Liver (tissue), 9 donors: Measurements from ENCODE around the gene ZBTB21. TPM values are rescaled to one million over a fixed set of nuclear protein-coding genes. Genes with fewer than 3 reads are reported as not detected.

Source experiments
- DNase-seq: peaks from one replicate; pipeline ENCODE4 v3.0.0-alpha.2; 2017; ENCODE audit warnings: low spot score
- H3K27ac ChIP-seq, 2 donors: one replicate each; pipeline ENCODE4 v1.7.0; 2013; ENCODE audit warnings: inconsistent platforms in 2 of 2, low read length in 2 of 2, control low read depth in 1 of 2, low read depth in 1 of 2, mild to moderate bottlenecking in 1 of 2
- H3K27me3 ChIP-seq, 4 donors: one replicate each; pipeline versions ENCODE4 v1.6.1 to v1.7.0; 2013; ENCODE audit warnings: low read length in 3 of 4, inconsistent platforms in 1 of 4, mild to moderate bottlenecking in 1 of 4, moderate library complexity in 1 of 4; ENCODE audit not compliant: control insufficient read depth in 4 of 4, insufficient read depth in 4 of 4
- H3K36me3 ChIP-seq, 4 donors: one replicate each; pipeline versions ENCODE4 v1.6.1 to v1.7.0; 2013; ENCODE audit warnings: low read length in 3 of 4, mild to moderate bottlenecking in 3 of 4, low read depth in 1 of 4, moderate library complexity in 1 of 4; ENCODE audit not compliant: control insufficient read depth in 4 of 4, insufficient read depth in 3 of 4
- H3K4me1 ChIP-seq, 4 donors: one replicate each; pipeline versions ENCODE4 v1.6.1 to v1.7.0; 2013; ENCODE audit warnings: low read length in 3 of 4, mild to moderate bottlenecking in 3 of 4, moderate library complexity in 1 of 4; ENCODE audit not compliant: control insufficient read depth in 4 of 4, insufficient read depth in 4 of 4
- H3K4me3 ChIP-seq, 3 donors: one replicate each; pipeline versions ENCODE4 v1.6.1 to v1.7.0; 2013; ENCODE audit warnings: low read length in 3 of 3, control low read depth in 1 of 3, low read depth in 1 of 3, mild to moderate bottlenecking in 1 of 3
- H3K9ac ChIP-seq, 2 donors: one replicate each; pipeline ENCODE4 v1.7.0; 2013; ENCODE audit warnings: low read length in 2 of 2, mild to moderate bottlenecking in 2 of 2, moderate library complexity in 2 of 2, control low read depth in 1 of 2, low read depth in 1 of 2
- H3K9me3 ChIP-seq, 4 donors: one replicate each; pipeline versions ENCODE4 v1.6.1 to v1.7.0; 2013; ENCODE audit warnings: low read length in 3 of 4; ENCODE audit not compliant: control insufficient read depth in 4 of 4
- EGR1 ChIP-seq, 2 donors: IDR thresholded peaks; 2 replicates each; pipeline ENCODE4 v1.6.1; 2016 to 2018; ENCODE audit warnings: antibody characterized with exemption in 2 of 2, low read depth in 2 of 2
- FOXA1 ChIP-seq: IDR thresholded peaks from 2 replicates; pipeline ENCODE4 v1.6.1; 2016; ENCODE audit warnings: antibody characterized with exemption
- FOXA2 ChIP-seq: IDR thresholded peaks from 2 replicates; pipeline ENCODE4 v1.6.1; 2016; ENCODE audit warnings: antibody characterized with exemption
- GABPA ChIP-seq, 2 donors: IDR thresholded peaks in 1 of 2; conservative IDR thresholded peaks in 1 of 2; 2 replicates each; pipeline ENCODE4 v1.6.1; 2016; ENCODE audit warnings: antibody characterized with exemption in 2 of 2, mild to moderate bottlenecking in 1 of 2, moderate library complexity in 1 of 2
- HNF4A ChIP-seq, 2 donors: conservative IDR thresholded peaks; 2 replicates each; pipeline ENCODE4 v1.6.1; 2016; ENCODE audit warnings: antibody characterized with exemption in 2 of 2, mild to moderate bottlenecking in 2 of 2
- HNF4G ChIP-seq: IDR thresholded peaks from 2 replicates; pipeline ENCODE4 v1.6.1; 2016; ENCODE audit warnings: antibody characterized with exemption
- JUND ChIP-seq, 2 donors: IDR thresholded peaks; 2 replicates each; pipeline ENCODE4 v1.6.1; 2016; ENCODE audit warnings: antibody characterized with exemption in 2 of 2
- MAX ChIP-seq: IDR thresholded peaks from 2 replicates; pipeline ENCODE4 v1.6.1; 2016; ENCODE audit warnings: antibody characterized with exemption
- NR2F2 ChIP-seq: IDR thresholded peaks from 2 replicates; pipeline ENCODE4 v1.6.1; 2016; ENCODE audit warnings: antibody characterized with exemption
- RAD21 ChIP-seq, 2 donors: IDR thresholded peaks; 2 replicates each; pipeline ENCODE4 v1.6.1; 2016; ENCODE audit warnings: antibody characterized with exemption in 2 of 2, mild to moderate bottlenecking in 2 of 2
- RXRA ChIP-seq, 2 donors: IDR thresholded peaks; 2 replicates each; pipeline ENCODE4 v1.6.1; 2017 to 2018; ENCODE audit warnings: antibody characterized with exemption in 2 of 2, mild to moderate bottlenecking in 1 of 2
- SP1 ChIP-seq: IDR thresholded peaks from 2 replicates; pipeline ENCODE4 v1.6.1; 2018; ENCODE audit warnings: antibody characterized with exemption, mild to moderate bottlenecking
- TAF1 ChIP-seq: conservative IDR thresholded peaks from 2 replicates; pipeline ENCODE4 v1.6.1; 2016; ENCODE audit warnings: antibody characterized with exemption, mild to moderate bottlenecking
- YY1 ChIP-seq: IDR thresholded peaks from 2 replicates; pipeline ENCODE4 v1.6.1; 2016; ENCODE audit warnings: antibody characterized with exemption, mild to moderate bottlenecking
- ZBTB33 ChIP-seq: IDR thresholded peaks from 2 replicates; pipeline ENCODE4 v1.6.1; 2016; ENCODE audit warnings: antibody characterized with exemption
- WGBS: extraction: QIAGEN DNeasy Blood & Tissue Kit; methylation state at CpG from one replicate; pipeline ENCODE4 v1.1.7; 2013; 5-methylcytosine and 5-hydroxymethylcytosine counted together
- polyA plus RNA-seq, 2 donors: library from polyadenylated mRNA; stranded (reverse) in 1 of 2; unstranded in 1 of 2; fragments of 200-250 nt in 1 of 2; fragments of >200 nt in 1 of 2; fragmentation: Nextera tagmentation in 1 of 2; extraction: Ambion mirVana in 1 of 2; gene quantifications; one replicate each; pipeline versions ENCODE4 v1.2.1 to v1.2.3, GENCODE V29; 2013 to 2015
- total RNA-seq, 2 donors: library from RNA; depleted of rRNA; stranded (reverse); fragments of >200 nt; gene quantifications; one replicate each; pipeline ENCODE4 v1.2.3, GENCODE V29; 2014
- TF ChIP-seq, protein P1 (sequence below): fragments of 150-350 bp; IDR thresholded peaks from 2 replicates; pipeline ENCODE4 v1.5.1; 2017; ENCODE audit warnings: improper control_type of control experiment, low read depth, low read length; ENCODE audit not compliant: missing input control
- TF ChIP-seq, protein P2 (sequence below): IDR thresholded peaks from 2 replicates; pipeline ENCODE4 v1.6.1; 2016; ENCODE audit warnings: antibody characterized with exemption
- TF ChIP-seq, protein P3 (sequence below): IDR thresholded peaks from 2 replicates; pipeline ENCODE4 v1.6.1; 2016; ENCODE audit warnings: antibody characterized with exemption, mild to moderate bottlenecking
- donor health status: healthy.
- donor health status: healthy.
- donor health status: healthy.
- donor health status: healthy.
- donor health status: healthy.

ZBTB21 gene
- total and polyA plus RNA-seq, 4 donors: 3.1 to 14.1 (median 4.0) TPM

- Histone ChIP-seq H3K36me3 (no peaks in the 10 kb centered on the region), H3K4me3 (no peak overlapping the region), H3K9me3 (no peaks in the 10 kb centered on the region), H3K27me3 (no peaks in the 10 kb centered on the region), H3K4me1 (peaks cover 0 to 6% (median 0%) of the 10 kb centered on the region in 4 donors), H3K27ac (no peak overlapping the region), H3K9ac (no peak overlapping the region)
- TF ChIP-seq GABPA (IDR thresholded peaks at IDR 0.05 in 1 of 2, conservative IDR thresholded peaks at IDR 0.05 in 1 of 2): no peak
- no peak for TF ChIP-seq FOXA2
- no peak for TF ChIP-seq ZBTB33
- TF ChIP-seq, protein P1, sequence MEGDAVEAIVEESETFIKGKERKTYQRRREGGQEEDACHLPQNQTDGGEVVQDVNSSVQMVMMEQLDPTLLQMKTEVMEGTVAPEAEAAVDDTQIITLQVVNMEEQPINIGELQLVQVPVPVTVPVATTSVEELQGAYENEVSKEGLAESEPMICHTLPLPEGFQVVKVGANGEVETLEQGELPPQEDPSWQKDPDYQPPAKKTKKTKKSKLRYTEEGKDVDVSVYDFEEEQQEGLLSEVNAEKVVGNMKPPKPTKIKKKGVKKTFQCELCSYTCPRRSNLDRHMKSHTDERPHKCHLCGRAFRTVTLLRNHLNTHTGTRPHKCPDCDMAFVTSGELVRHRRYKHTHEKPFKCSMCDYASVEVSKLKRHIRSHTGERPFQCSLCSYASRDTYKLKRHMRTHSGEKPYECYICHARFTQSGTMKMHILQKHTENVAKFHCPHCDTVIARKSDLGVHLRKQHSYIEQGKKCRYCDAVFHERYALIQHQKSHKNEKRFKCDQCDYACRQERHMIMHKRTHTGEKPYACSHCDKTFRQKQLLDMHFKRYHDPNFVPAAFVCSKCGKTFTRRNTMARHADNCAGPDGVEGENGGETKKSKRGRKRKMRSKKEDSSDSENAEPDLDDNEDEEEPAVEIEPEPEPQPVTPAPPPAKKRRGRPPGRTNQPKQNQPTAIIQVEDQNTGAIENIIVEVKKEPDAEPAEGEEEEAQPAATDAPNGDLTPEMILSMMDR: no peak
- TF ChIP-seq, protein P2, sequence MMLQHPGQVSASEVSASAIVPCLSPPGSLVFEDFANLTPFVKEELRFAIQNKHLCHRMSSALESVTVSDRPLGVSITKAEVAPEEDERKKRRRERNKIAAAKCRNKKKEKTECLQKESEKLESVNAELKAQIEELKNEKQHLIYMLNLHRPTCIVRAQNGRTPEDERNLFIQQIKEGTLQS: no peak
- no peak for TF ChIP-seq MAX
- DNase-seq: no peak
- 92% methylated on average over 3 of the region's 3 CpGs for WGBS
Observed at GRCh38 chr21:42032968-42033367, 22.8 kb upstream of the ZBTB21 start.

DNA sequence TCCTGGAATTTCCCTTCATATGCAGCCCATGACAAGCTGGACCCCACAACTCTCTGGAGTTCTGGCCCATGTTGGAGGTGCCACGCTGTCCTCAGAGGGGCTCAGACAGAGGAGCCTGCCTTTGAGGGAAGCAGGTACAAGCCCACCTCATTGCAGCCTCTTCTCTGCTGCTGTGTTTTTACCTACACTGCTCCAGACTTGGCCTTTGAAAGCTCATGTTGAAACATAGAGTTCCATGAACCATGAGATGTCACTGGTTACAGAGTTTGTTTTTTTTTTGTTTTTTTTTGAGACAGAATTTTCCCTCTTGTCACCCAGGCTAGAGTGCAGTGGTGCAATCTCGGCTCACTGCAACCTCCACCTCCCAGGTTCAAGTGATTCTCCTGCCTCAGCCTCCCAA, 22.1 kb upstream of the ZBTB21 start:
- Histone ChIP-seq H3K4me3 (no peak overlapping the region), H3K36me3 (no peaks in the 10 kb centered on the region), H3K27me3 (no peaks in the 10 kb centered on the region), H3K27ac (no peak overlapping the region), H3K9ac (no peak overlapping the region), H3K9me3 (no peaks in the 10 kb centered on the region), H3K4me1 (no peaks in the 10 kb centered on the region)
- 92% methylated on average over 2 of the region's 2 CpGs for WGBS
- no peak for DNase-seq
- TF ChIP-seq NR2F2 (no peak), EGR1 (IDR thresholded peaks at IDR 0.05; ENCODE audit: low read depth in 2 of 2) (no peak), YY1 (no peak), FOXA2 (no peak), FOXA1 (no peak), RXRA (IDR thresholded peaks at IDR 0.05) (no peak), SP1 (no peak), RAD21 (IDR thresholded peaks at IDR 0.05) (no peak), HNF4G (no peak), TAF1 (no peak), HNF4A (conservative IDR thresholded peaks at IDR 0.05) (no peak), JUND (IDR thresholded peaks at IDR 0.05) (no peak), ZBTB33 (no peak), GABPA (IDR thresholded peaks at IDR 0.05 in 1 of 2, conservative IDR thresholded peaks at IDR 0.05 in 1 of 2) (no peak), MAX (no peak)
- TF ChIP-seq, protein P1: no peak
- TF ChIP-seq, protein P3, sequence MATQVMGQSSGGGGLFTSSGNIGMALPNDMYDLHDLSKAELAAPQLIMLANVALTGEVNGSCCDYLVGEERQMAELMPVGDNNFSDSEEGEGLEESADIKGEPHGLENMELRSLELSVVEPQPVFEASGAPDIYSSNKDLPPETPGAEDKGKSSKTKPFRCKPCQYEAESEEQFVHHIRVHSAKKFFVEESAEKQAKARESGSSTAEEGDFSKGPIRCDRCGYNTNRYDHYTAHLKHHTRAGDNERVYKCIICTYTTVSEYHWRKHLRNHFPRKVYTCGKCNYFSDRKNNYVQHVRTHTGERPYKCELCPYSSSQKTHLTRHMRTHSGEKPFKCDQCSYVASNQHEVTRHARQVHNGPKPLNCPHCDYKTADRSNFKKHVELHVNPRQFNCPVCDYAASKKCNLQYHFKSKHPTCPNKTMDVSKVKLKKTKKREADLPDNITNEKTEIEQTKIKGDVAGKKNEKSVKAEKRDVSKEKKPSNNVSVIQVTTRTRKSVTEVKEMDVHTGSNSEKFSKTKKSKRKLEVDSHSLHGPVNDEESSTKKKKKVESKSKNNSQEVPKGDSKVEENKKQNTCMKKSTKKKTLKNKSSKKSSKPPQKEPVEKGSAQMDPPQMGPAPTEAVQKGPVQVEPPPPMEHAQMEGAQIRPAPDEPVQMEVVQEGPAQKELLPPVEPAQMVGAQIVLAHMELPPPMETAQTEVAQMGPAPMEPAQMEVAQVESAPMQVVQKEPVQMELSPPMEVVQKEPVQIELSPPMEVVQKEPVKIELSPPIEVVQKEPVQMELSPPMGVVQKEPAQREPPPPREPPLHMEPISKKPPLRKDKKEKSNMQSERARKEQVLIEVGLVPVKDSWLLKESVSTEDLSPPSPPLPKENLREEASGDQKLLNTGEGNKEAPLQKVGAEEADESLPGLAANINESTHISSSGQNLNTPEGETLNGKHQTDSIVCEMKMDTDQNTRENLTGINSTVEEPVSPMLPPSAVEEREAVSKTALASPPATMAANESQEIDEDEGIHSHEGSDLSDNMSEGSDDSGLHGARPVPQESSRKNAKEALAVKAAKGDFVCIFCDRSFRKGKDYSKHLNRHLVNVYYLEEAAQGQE: no peak
- TF ChIP-seq, protein P2: no peak
